ENCODE measurements around the gene KLC1. TPM values are rescaled to one million over a fixed set of nuclear protein-coding genes. Genes with fewer than 3 reads are reported as not detected.

The KLC1 gene
- total and polyA plus RNA-seq, 4 donors = 22.9 to 131 (median 46.0) TPM

- TF ChIP-seq ZBTB33 (IDR thresholded peaks at IDR 0.05) = no peak
- TF ChIP-seq EGR1 (IDR thresholded peaks at IDR 0.05; ENCODE audit: low read depth in 2 of 2) = no peak
Measured at GRCh38 chr14:103581954-103582703, 46.9 kb upstream of the KLC1 start (continued).

- H3K9me3 ChIP-seq (ENCODE audit: control insufficient read depth in 4 of 4, low read length in 3 of 4) = no peaks in the 10 kb centered on the region
- H3K4me1 ChIP-seq (ENCODE audit: control insufficient read depth in 4 of 4, insufficient read depth in 4 of 4, low read length in 3 of 4) = peaks cover 3 to 9% (median 6%) of the 10 kb centered on the region in 4 donors
- DNase-seq (ENCODE audit: low spot score) = no peak
- peak overlapping the region; percentile 48 to 61 for H3K27ac ChIP-seq (ENCODE audit: low read depth in 1 of 2, low read length in 2 of 2)
- H3K36me3 ChIP-seq (ENCODE audit: control insufficient read depth in 4 of 4, insufficient read depth in 3 of 4, low read depth in 1 of 4, low read length in 3 of 4) = peaks cover 0 to 6% (median 2%) of the 10 kb centered on the region in 4 donors
- H3K4me3 ChIP-seq (ENCODE audit: low read depth in 1 of 3, low read length in 3 of 3) = no peak overlapping the region
- WGBS = 76% methylated on average over 11 of the region's 11 CpGs
- TF ChIP-seq HNF4G (IDR thresholded peaks at IDR 0.05) (no peak), SP1 (IDR thresholded peaks at IDR 0.05) (peak; percentile 21), REST (IDR thresholded peaks at IDR 0.05) (peak; percentile 17), RXRA (IDR thresholded peaks at IDR 0.05) (peak in 1 of 2 donors; percentile 31), CTCF (IDR thresholded peaks at IDR 0.05; ENCODE audit: low read depth, low read length, missing input control) (no peak), HNF4A (conservative IDR thresholded peaks at IDR 0.05) (peak; percentile 48 to 76), FOXA2 (IDR thresholded peaks at IDR 0.05) (no peak), TAF1 (conservative IDR thresholded peaks at IDR 0.05) (no peak)
- no peaks in the 10 kb centered on the region for H3K27me3 ChIP-seq (ENCODE audit: control insufficient read depth in 4 of 4, insufficient read depth in 4 of 4, low read length in 3 of 4)
- H3K9ac ChIP-seq (ENCODE audit: low read depth in 1 of 2, low read length in 2 of 2) = no peak overlapping the region
Measured at GRCh38 chr14:103584326-103584915, 44.6 kb upstream of the KLC1 start.

GRCh38 chr14:103593577-103593976 is 35.4 kb upstream of the KLC1 start:
- Histone ChIP-seq H3K4me3 (ENCODE audit: low read depth in 1 of 3, low read length in 3 of 3) (no peak overlapping the region), H3K27me3 (ENCODE audit: control insufficient read depth in 4 of 4, insufficient read depth in 4 of 4, low read length in 3 of 4) (no peaks in the 10 kb centered on the region), H3K4me1 (ENCODE audit: control insufficient read depth in 4 of 4, insufficient read depth in 4 of 4, low read length in 3 of 4) (no peaks in the 10 kb centered on the region), H3K9ac (ENCODE audit: low read depth in 1 of 2, low read length in 2 of 2) (no peak overlapping the region), H3K36me3 (ENCODE audit: control insufficient read depth in 4 of 4, insufficient read depth in 3 of 4, low read depth in 1 of 4, low read length in 3 of 4) (peaks cover 0 to 7% (median 0%) of the 10 kb centered on the region in 4 donors), H3K27ac (ENCODE audit: low read depth in 1 of 2, low read length in 2 of 2) (no peak overlapping the region), H3K9me3 (ENCODE audit: control insufficient read depth in 4 of 4, low read length in 3 of 4) (no peaks in the 10 kb centered on the region)
- WGBS = 79% methylated on average over 6 of the region's 6 CpGs
- no peak for DNase-seq (ENCODE audit: low spot score)
- TF ChIP-seq JUND (IDR thresholded peaks at IDR 0.05) (no peak), YY1 (IDR thresholded peaks at IDR 0.05) (no peak), EGR1 (IDR thresholded peaks at IDR 0.05; ENCODE audit: low read depth in 2 of 2) (no peak), GABPA (IDR thresholded peaks at IDR 0.05 in 1 of 2, conservative IDR thresholded peaks at IDR 0.05 in 1 of 2) (no peak), MAX (IDR thresholded peaks at IDR 0.05) (no peak), TAF1 (conservative IDR thresholded peaks at IDR 0.05) (no peak), FOXA2 (IDR thresholded peaks at IDR 0.05) (no peak), RAD21 (IDR thresholded peaks at IDR 0.05) (no peak), SP1 (IDR thresholded peaks at IDR 0.05) (no peak), FOXA1 (IDR thresholded peaks at IDR 0.05) (no peak), ATF3 (IDR thresholded peaks at IDR 0.05) (no peak), RXRA (IDR thresholded peaks at IDR 0.05) (no peak), NR2F2 (IDR thresholded peaks at IDR 0.05) (no peak), CTCF (IDR thresholded peaks at IDR 0.05; ENCODE audit: low read depth, low read length, missing input control) (no peak), HNF4A (conservative IDR thresholded peaks at IDR 0.05) (no peak)

Data from liver (tissue), 9 donors.